ENCODE data around the gene CST9L.

GRCh38 chr20:23602699-23603098, 34.4 kb upstream of the CST9L start:
- TF ChIP-seq POLR2A (IDR thresholded peaks at IDR 0.05) (no peak), POLR2AphosphoS5 (IDR thresholded peaks at IDR 0.05) (no peak), CTCF (IDR thresholded peaks at IDR 0.05) (no peak)
